Suprapubic skin (tissue), 4 donors: ENCODE data around the gene FAM117A.

Experiments
- EP300 ChIP-seq: sonication (generic); formaldehyde crosslinking; IDR thresholded peaks from one replicate; pipeline ENCODE4 v1.6.1; 2017; ENCODE audit warnings: antibody characterized with exemption
- POLR2A ChIP-seq, 2 donors: fragments of 450-650 bp; IDR thresholded peaks; one replicate each; pipeline ENCODE4 v1.6.1; 2017; ENCODE audit warnings: antibody characterized with exemption in 2 of 2, mild to moderate bottlenecking in 2 of 2, moderate library complexity in 2 of 2
- POLR2AphosphoS5 ChIP-seq, 3 donors: sonication (generic); formaldehyde crosslinking; IDR thresholded peaks; one replicate each; pipeline ENCODE4 v1.6.1; 2017; ENCODE audit warnings: antibody characterized with exemption in 3 of 3
- TF ChIP-seq, protein P1 (sequence below), 2 donors: fragments of 200-600 bp in 1 of 2; fragments of 450-650 bp in 1 of 2; sonication (generic) in 1 of 2; IDR thresholded peaks; one replicate each; pipeline ENCODE4 v1.5.1; 2016 to 2019; ENCODE audit warnings: antibody characterized with exemption in 2 of 2, mild to moderate bottlenecking in 1 of 2, moderate library complexity in 1 of 2

DNA sequence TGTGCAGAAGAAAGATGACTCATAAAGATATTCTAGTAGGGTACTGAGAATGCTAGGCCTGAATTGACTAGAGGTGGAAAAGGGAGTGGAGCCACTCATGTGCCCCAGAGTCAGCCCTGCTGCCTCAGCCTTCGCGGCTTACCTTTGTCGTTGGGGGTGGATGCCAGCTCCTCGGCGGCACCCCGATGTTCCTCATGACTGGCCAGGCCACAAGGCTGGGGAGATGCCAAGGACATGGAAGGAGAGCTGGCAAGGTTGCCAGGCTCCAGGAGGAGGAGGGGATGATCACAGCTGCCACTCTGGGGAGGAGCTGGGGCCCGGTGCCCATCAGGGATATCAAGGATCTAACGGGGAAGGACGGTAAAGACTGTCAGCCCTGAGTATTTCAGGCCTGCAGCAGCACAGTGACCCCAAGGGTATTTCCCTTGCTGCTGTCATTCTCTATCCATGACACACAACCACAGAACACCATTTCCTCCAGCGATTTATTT is 46.5 kb downstream of the FAM117A start:
- no peak for TF ChIP-seq POLR2AphosphoS5 (IDR thresholded peaks at IDR 0.05)
- TF ChIP-seq, protein P1, sequence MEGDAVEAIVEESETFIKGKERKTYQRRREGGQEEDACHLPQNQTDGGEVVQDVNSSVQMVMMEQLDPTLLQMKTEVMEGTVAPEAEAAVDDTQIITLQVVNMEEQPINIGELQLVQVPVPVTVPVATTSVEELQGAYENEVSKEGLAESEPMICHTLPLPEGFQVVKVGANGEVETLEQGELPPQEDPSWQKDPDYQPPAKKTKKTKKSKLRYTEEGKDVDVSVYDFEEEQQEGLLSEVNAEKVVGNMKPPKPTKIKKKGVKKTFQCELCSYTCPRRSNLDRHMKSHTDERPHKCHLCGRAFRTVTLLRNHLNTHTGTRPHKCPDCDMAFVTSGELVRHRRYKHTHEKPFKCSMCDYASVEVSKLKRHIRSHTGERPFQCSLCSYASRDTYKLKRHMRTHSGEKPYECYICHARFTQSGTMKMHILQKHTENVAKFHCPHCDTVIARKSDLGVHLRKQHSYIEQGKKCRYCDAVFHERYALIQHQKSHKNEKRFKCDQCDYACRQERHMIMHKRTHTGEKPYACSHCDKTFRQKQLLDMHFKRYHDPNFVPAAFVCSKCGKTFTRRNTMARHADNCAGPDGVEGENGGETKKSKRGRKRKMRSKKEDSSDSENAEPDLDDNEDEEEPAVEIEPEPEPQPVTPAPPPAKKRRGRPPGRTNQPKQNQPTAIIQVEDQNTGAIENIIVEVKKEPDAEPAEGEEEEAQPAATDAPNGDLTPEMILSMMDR (IDR thresholded peaks at IDR 0.05) = no peak
- no peak for TF ChIP-seq POLR2A (IDR thresholded peaks at IDR 0.05)
- no peak for TF ChIP-seq EP300
